Neural cell (in vitro differentiated cells): ENCODE data around the gene GFPT1. TPM values are rescaled to one million over a fixed set of nuclear protein-coding genes. Genes with fewer than 3 reads are reported as not detected.

Experiments used
- H2AFZ ChIP-seq: fragments of 200-600, 300-800 bp; sonication (generic), shearing (Covaris generic); 2 replicates; pipeline ENCODE4 v1.6.0; 2014; ENCODE audit warnings: low read depth, mild to moderate bottlenecking, antibody characterized with exemption, low read length, moderate library complexity
- H3F3A ChIP-seq: fragments of 200-600 bp; shearing (Covaris generic); 2 replicates; pipeline ENCODE4 v1.6.1; 2016; ENCODE audit warnings: mild to moderate bottlenecking, moderate library complexity, mixed read lengths, antibody characterized with exemption, low read length; ENCODE audit not compliant: insufficient read depth, poor library complexity, severe bottlenecking
- H3K27ac ChIP-seq: fragments of 200-600, 300-800 bp; sonication (generic), shearing (Covaris generic); 2 replicates; pipeline ENCODE4 v1.5.1; 2014; ENCODE audit warnings: mild to moderate bottlenecking, low read length, moderate library complexity
- H3K27me3 ChIP-seq: fragments of 300-800, 200-600 bp; sonication (generic), shearing (Covaris generic); 2 replicates; pipeline ENCODE4 v1.6.0; 2014; ENCODE audit warnings: mild to moderate bottlenecking, low read depth, low read length, moderate library complexity; ENCODE audit not compliant: insufficient read depth
- H3K36me3 ChIP-seq: fragments of 300-800, 200-600 bp; sonication (generic), shearing (Covaris generic); 2 replicates; pipeline ENCODE4 v1.5.1; 2014; ENCODE audit warnings: mild to moderate bottlenecking, antibody characterized with exemption, low read length, moderate library complexity; ENCODE audit not compliant: insufficient read depth
- H3K4me2 ChIP-seq: fragments of 300-800, 200-600 bp; sonication (generic), shearing (Covaris generic); 2 replicates; pipeline ENCODE4 v1.6.0; 2014; ENCODE audit warnings: mild to moderate bottlenecking, low read length
- H3K4me3 ChIP-seq: fragments of 300-800, 200-600 bp; sonication (generic), shearing (Covaris generic); 2 replicates; pipeline ENCODE4 v1.5.1; 2014; ENCODE audit warnings: mild to moderate bottlenecking, low read length, moderate library complexity
- H3K79me2 ChIP-seq: fragments of 200-600 bp; shearing (Covaris generic); replicated peaks from 2 replicates; pipeline ENCODE4 v1.6.0; 2014; ENCODE audit warnings: mild to moderate bottlenecking, low read length, moderate library complexity; ENCODE audit not compliant: insufficient read depth
- H3K9ac ChIP-seq: fragments of 300-800, 200-600 bp; sonication (generic), shearing (Covaris generic); 2 replicates; pipeline ENCODE4 v1.6.1; 2016; ENCODE audit warnings: mild to moderate bottlenecking, low read length, mixed read lengths
- H3K9me2 ChIP-seq: fragments of 200-600 bp; shearing (Covaris generic); 2 replicates; pipeline ENCODE4 v1.6.1; 2016; ENCODE audit warnings: mild to moderate bottlenecking, low read length, mixed read lengths; ENCODE audit not compliant: insufficient read depth
- H3K9me3 ChIP-seq: fragments of 200-600, 300-800 bp; sonication (generic), shearing (Covaris generic); 2 replicates; pipeline ENCODE4 v1.6.1; 2016; ENCODE audit warnings: mild to moderate bottlenecking, mixed run types, low read length, moderate library complexity, mixed read lengths
- H4K20me1 ChIP-seq: fragments of 200-600 bp; shearing (Covaris generic); 2 replicates; pipeline ENCODE4 v1.6.1; 2016; ENCODE audit warnings: mild to moderate bottlenecking, mixed run types; ENCODE audit not compliant: insufficient read depth
- CTCF ChIP-seq: fragments of 450-650 bp; IDR thresholded peaks from 2 replicates; pipeline ENCODE4 v1.5.1; 2014; ENCODE audit warnings: antibody characterized with exemption, mild to moderate bottlenecking, moderate library complexity; ENCODE audit not compliant: poor library complexity, severe bottlenecking
- EP300 ChIP-seq: fragments of 450-650 bp; conservative IDR thresholded peaks from 2 replicates; pipeline ENCODE4 v1.6.1; 2014; ENCODE audit warnings: antibody characterized with exemption, mild to moderate bottlenecking, moderate library complexity; ENCODE audit not compliant: poor library complexity, severe bottlenecking
- EZH2 ChIP-seq: fragments of 200-600, 300-800 bp; shearing (Covaris generic), sonication (generic); IDR thresholded peaks from 2 replicates; pipeline ENCODE4 v1.6.1; 2014; ENCODE audit warnings: antibody characterized with exemption, low read length, borderline replicate concordance, mild to moderate bottlenecking; ENCODE audit not compliant: insufficient read depth, poor library complexity, severe bottlenecking
- MXI1 ChIP-seq: fragments of 450-650 bp; conservative IDR thresholded peaks from 2 replicates; pipeline ENCODE4 v1.6.1; 2014; ENCODE audit warnings: antibody characterized with exemption, mild to moderate bottlenecking; ENCODE audit not compliant: poor library complexity, severe bottlenecking
- POLR2AphosphoS5 ChIP-seq: IDR thresholded peaks from 2 replicates; pipeline ENCODE4 v1.6.1; 2012
- RAD21 ChIP-seq: fragments of 450-650 bp; conservative IDR thresholded peaks from 2 replicates; pipeline ENCODE4 v1.6.1; 2014; ENCODE audit warnings: antibody characterized with exemption, mild to moderate bottlenecking, moderate library complexity
- REST ChIP-seq: IDR thresholded peaks from 2 replicates; pipeline ENCODE4 v1.6.1; 2012; ENCODE audit warnings: borderline replicate concordance
- SMC3 ChIP-seq: fragments of 450-650 bp; conservative IDR thresholded peaks from 2 replicates; pipeline ENCODE4 v1.6.1; 2014; ENCODE audit warnings: antibody characterized with exemption, mild to moderate bottlenecking, moderate library complexity; ENCODE audit not compliant: poor library complexity
- TAF1 ChIP-seq: IDR thresholded peaks from 2 replicates; pipeline ENCODE4 v1.6.1; 2012; ENCODE audit warnings: low read depth
- polyA plus RNA-seq: library from polyadenylated mRNA; depleted of rRNA; stranded (reverse); fragments of >200 nt; gene quantifications from 2 replicates; pipeline ENCODE4 v1.2.3, GENCODE V29; 2014

The GFPT1 gene
- polyA plus RNA-seq, 1 donor from 2014 or later = 39.4 TPM

- Histone ChIP-seq H2AFZ (no peak overlapping the region), H3F3A (no peaks in the 10 kb centered on the region), H3K9me3 (no peaks in the 10 kb centered on the region), H3K4me2 (no peak overlapping the region), H3K27ac (no peak overlapping the region), H3K4me3 (no peak overlapping the region), H3K9ac (no peak overlapping the region), H3K79me2 (no peaks in the 10 kb centered on the region), H3K27me3 (no peaks in the 10 kb centered on the region), H3K9me2 (no peaks in the 10 kb centered on the region), H4K20me1 (no peaks in the 10 kb centered on the region), H3K36me3 (no peaks in the 10 kb centered on the region)
- TF ChIP-seq SMC3 (no peak), MXI1 (no peak), EP300 (no peak), EZH2 (no peak), RAD21 (no peak), CTCF (no peak), TAF1 (no peak), REST (no peak), POLR2AphosphoS5 (no peak)
Measured at GRCh38 chr2:69279211-69279610, 107.8 kb downstream of the GFPT1 start.

- Histone ChIP-seq H3K27me3 (no peaks in the 10 kb centered on the region), H3K4me3 (no peak overlapping the region), H3K9ac (no peak overlapping the region), H3K36me3 (no peaks in the 10 kb centered on the region), H3K9me3 (no peaks in the 10 kb centered on the region), H3K9me2 (no peaks in the 10 kb centered on the region), H3K79me2 (no peaks in the 10 kb centered on the region), H3F3A (no peaks in the 10 kb centered on the region), H4K20me1 (no peaks in the 10 kb centered on the region), H3K27ac (no peak overlapping the region), H2AFZ (no peak overlapping the region), H3K4me2 (no peak overlapping the region)
- TF ChIP-seq TAF1 = no peak
Measured at GRCh38 chr2:69278366-69278765, 108.7 kb downstream of the GFPT1 start.

- Histone ChIP-seq H2AFZ (no peak overlapping the region), H3K9me3 (no peaks in the 10 kb centered on the region), H3K79me2 (no peaks in the 10 kb centered on the region), H3F3A (no peaks in the 10 kb centered on the region), H3K4me3 (no peak overlapping the region), H4K20me1 (no peaks in the 10 kb centered on the region), H3K4me2 (no peak overlapping the region), H3K9me2 (no peaks in the 10 kb centered on the region), H3K36me3 (no peaks in the 10 kb centered on the region), H3K27me3 (no peaks in the 10 kb centered on the region), H3K9ac (no peak overlapping the region), H3K27ac (no peak overlapping the region)
- TF ChIP-seq SMC3 (no peak), CTCF (no peak), EP300 (no peak), REST (no peak), EZH2 (no peak), MXI1 (no peak), TAF1 (no peak), RAD21 (no peak), POLR2AphosphoS5 (no peak)
Measured at GRCh38 chr2:69275490-69275889, 111.5 kb downstream of the GFPT1 start.
